ENCODE results near the gene CTDNEP1. TPM values are rescaled to one million over a fixed set of nuclear protein-coding genes. Genes with fewer than 3 reads are reported as not detected.
A peak's percentile ranks its signal among the peaks of the same experiment; 100 is the strongest.

CTDNEP1 gene
- total RNA-seq, 1 donor from 2014 or later: 96.0 TPM

GRCh38 chr17:7259555-7259889, 8.0 kb upstream of the CTDNEP1 start:
- no peak for TF ChIP-seq CTCF (IDR thresholded peaks at IDR 0.05; ENCODE audit: insufficient read depth, low read length, poor library complexity, severe bottlenecking)
- Histone ChIP-seq H3K36me3 (ENCODE audit: control insufficient read depth, insufficient read depth, low read length) (peaks cover under 1% of the 10 kb centered on the region), H3K4me3 (ENCODE audit: low read depth, low read length) (no peak overlapping the region)

DNA sequence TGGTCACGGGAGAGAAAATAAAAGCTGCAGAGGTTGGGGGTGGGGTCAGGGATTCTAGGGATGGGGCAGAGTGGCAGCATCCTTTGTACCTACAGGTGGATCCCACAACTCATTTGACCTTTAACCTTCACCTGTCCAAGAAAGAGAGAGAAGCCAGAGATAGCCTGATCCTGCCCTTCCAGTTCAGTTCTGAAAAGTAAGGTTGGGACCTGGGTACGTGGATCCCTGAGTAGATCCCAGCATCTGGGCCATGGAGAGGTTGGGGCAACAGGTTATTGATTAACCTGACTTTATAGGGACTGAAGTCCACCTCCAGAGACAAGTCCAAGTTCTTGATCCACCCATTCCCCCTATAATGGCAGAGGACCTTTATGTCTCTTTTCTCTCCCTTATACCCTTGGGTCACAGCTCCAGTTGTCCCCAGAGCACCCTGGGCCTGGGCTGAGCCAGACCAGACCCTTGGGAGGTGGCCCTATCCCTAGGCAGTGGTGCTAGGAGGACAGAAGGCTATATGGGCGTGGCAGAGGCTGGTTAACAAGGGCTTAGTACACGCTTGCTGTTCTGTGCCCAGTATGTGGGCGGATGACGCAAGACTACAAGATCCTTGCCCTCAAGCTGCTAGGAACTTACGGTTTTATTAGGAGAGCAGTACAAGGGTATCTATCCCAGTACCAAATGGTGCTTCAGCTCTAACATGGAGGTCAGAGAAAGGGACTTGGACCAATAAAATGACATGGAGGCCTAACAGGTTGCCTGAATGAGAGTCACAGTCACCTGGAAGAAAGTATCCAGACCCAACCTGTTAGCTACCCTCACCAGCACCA, 7.4 kb upstream of the CTDNEP1 start:
- Histone ChIP-seq H3K36me3 (ENCODE audit: control insufficient read depth, insufficient read depth, low read length) (peaks cover 3% of the 10 kb centered on the region), H3K4me3 (ENCODE audit: low read depth, low read length) (no peak overlapping the region), H3K27me3 (ENCODE audit: control insufficient read depth, insufficient read depth, low read length) (peaks cover 11% of the 10 kb centered on the region)
- TF ChIP-seq CTCF (IDR thresholded peaks at IDR 0.05; ENCODE audit: insufficient read depth, low read length, poor library complexity, severe bottlenecking): no peak
- DNase-seq (ENCODE audit: low read depth): no peak

More at GRCh38 chr17:7259555-7259889, 8.0 kb upstream of the CTDNEP1 start:
- no peak for DNase-seq (ENCODE audit: low read depth)
- H3K27me3 ChIP-seq (ENCODE audit: control insufficient read depth, insufficient read depth, low read length): peaks cover 11% of the 10 kb centered on the region

- Histone ChIP-seq H3K4me3 (ENCODE audit: low read depth, low read length) (no peak overlapping the region), H3K36me3 (ENCODE audit: control insufficient read depth, insufficient read depth, low read length) (peaks cover 3% of the 10 kb centered on the region), H3K27me3 (ENCODE audit: control insufficient read depth, insufficient read depth, low read length) (peaks cover 4% of the 10 kb centered on the region)
- no peak for TF ChIP-seq CTCF (IDR thresholded peaks at IDR 0.05; ENCODE audit: insufficient read depth, low read length, poor library complexity, severe bottlenecking)
- DNase-seq (ENCODE audit: low read depth): no peak
Observed at GRCh38 chr17:7256766-7257456, 5.4 kb upstream of the CTDNEP1 start.

DNA sequence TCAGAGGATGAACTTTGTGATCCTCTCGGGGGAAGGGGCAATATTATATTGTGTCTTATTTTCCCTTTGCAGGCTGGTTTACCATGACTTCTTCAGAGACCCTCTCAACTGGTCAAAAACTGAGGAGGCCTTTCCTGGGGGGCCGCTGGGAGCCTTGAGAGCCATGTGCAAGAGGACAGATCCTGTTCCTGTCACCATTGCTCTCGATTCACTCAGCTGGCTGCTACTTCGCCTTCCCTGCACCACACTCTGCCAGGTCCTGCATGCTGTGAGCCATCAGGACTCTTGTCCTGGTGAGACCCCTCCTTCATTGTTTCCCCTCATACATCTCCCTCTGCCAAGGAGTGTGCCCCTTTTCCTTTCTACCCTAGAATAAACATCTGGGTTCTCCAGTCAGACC, 3.0 kb upstream of the CTDNEP1 start:
- Histone ChIP-seq H3K36me3 (ENCODE audit: control insufficient read depth, insufficient read depth, low read length) (peaks cover 3% of the 10 kb centered on the region), H3K27me3 (ENCODE audit: control insufficient read depth, insufficient read depth, low read length) (no peaks in the 10 kb centered on the region), H3K4me3 (ENCODE audit: low read depth, low read length) (no peak overlapping the region)
- DNase-seq (ENCODE audit: low read depth): no peak
- TF ChIP-seq CTCF (IDR thresholded peaks at IDR 0.05; ENCODE audit: insufficient read depth, low read length, poor library complexity, severe bottlenecking): no peak

DNA sequence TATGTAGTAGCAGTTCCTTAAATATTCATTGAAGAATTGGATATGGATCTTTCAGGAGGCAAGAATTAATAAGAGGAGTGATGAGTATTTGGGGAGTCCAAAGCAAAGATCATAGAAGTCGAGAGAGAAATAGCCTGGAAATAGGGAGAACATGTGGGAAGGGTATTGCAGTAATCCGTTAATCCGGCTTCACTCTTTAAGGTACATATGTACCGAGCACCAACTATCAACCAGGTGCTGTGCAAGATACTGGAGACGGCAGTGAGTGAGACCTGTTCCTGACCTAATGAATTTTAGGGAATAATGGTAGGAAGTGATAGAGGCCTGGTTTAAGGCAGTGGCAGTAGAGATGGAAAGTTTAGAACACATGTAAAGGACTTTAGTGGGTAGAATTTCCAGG, 1.5 kb upstream of the CTDNEP1 start:
- DNase-seq (ENCODE audit: low read depth): no peak
- H3K4me3 ChIP-seq (ENCODE audit: low read depth, low read length): peak overlapping the region; percentile 81
- no peak for TF ChIP-seq CTCF (IDR thresholded peaks at IDR 0.05; ENCODE audit: insufficient read depth, low read length, poor library complexity, severe bottlenecking)
- peaks cover 3% of the 10 kb centered on the region for H3K36me3 ChIP-seq (ENCODE audit: control insufficient read depth, insufficient read depth, low read length)
- H3K27me3 ChIP-seq (ENCODE audit: control insufficient read depth, insufficient read depth, low read length): no peaks in the 10 kb centered on the region

Measured in kidney epithelial cell (primary cell).